IPS-NIHi7 (cell line): ENCODE results near the gene SLC25A45.
A peak's percentile ranks its signal among the peaks of the same experiment; 100 is the strongest.

Source experiments
- DNase-seq: peaks from one replicate; pipeline ENCODE4 v3.0.0; 2012; ENCODE audit warnings: mixed read lengths; ENCODE audit errors: extremely low spot score

SLC25A45 gene

GRCh38 chr11:65389294-65389980 lies 7.0 kb upstream of the SLC25A45 start:
- no peak for DNase-seq

DNA sequence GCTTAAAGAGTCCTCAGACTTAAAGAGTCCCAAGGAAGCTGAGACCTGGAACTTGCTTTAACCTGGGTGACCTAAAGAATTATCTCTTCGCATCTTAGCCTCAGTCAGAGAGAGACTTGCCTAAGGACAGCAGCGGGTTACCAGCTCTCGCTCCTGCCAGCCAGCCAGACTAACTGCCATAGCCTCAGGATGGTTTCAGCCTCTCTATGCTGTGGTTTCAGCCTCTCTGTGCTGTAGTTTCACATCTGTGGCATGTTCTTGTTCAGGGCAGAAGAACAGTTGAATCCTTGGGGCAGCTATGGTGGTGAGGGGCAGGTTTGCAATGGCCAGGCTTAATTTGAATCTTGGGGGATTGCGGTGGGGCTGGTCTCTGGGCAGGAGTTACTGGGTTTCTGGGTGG lies 6.3 kb upstream of the SLC25A45 start:
- DNase-seq, result no peak

- DNase-seq, result peak; percentile 91
Measured at GRCh38 chr11:65386307-65387140, 4.1 kb upstream of the SLC25A45 start, which contains the start of gene FRMD8. Gene FRMD8, plus strand, starts transcription at chr11:65386637. Its CDS starts 400 bp downstream, at chr11:65387037.

DNA sequence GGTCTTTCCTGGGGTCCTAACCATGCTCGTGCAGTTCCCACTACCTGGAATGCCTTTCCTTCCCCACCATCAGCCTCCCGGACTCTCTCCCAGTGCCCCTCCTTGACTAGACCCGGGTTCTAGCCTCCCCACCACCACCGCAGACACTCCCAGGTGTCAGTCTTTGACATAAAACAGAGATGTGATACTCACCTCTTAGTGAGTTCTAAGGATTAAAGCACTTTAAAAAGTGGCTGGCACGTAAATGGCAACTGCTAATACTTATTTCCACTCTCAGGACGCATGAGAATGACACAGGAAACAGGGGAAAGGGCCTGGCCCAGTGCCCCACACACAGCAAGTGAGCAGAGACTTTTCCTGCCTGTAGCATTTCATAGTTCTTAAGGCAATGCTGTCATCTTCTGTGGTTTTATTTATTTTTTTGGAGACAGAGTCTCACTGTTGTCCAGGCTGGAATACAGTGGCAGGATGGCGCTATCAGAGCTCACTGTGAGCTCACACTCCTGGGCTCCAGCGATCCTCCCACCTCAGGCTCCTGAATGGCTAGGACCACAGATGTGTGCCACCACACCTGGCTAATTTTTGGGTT lies 1.9 kb upstream of the SLC25A45 start:
- DNase-seq, result no peak

DNA sequence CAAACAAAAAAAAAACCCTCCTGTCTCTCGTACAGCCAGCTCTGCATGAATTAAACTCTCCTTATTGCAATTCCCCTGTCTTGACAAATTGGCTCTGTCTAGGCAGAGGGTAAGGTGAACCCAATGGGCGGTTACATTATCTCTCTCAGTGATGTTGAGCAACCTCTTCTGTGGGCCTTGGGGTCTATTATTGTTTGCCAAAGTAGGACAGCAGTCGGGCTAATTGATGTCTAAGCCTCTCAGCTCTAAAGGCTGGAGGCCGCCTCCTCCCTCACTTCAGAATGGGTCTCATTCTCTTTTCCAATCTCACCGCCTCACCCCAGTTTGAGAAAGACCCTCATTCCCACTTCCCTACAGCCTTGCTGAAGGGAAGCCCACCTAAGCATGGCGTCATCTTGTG lies 1.3 kb upstream of the SLC25A45 start:
- DNase-seq, result no peak

DNA sequence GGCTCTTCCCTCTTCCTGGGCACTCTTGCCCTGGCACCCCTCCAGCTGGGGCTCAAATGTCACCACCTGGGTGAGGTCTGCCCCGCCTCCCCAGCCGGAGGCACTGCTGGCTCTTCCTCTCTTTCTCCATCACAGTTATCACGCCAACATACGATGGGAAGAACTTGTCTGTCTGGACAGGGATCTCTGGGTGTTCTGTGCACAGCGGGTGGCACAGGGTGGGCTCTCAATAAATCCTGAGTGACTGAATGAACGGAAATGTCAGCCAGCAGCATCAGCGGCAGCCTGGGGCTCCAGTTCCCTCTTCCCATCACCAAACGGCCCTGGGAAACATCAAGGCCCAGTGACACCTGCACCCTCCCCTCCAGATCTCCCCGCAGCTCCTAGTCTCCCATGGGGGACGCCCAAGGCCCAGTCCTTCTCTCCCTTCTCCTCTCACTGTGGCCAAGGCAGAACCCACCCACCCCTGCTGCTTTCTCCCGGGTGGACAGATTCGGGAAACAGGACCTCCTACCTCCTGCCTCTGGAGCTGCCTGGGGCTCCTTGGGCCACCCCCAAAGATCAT lies 440 bp upstream of the SLC25A45 start:
- DNase-seq, result no peak

DNA sequence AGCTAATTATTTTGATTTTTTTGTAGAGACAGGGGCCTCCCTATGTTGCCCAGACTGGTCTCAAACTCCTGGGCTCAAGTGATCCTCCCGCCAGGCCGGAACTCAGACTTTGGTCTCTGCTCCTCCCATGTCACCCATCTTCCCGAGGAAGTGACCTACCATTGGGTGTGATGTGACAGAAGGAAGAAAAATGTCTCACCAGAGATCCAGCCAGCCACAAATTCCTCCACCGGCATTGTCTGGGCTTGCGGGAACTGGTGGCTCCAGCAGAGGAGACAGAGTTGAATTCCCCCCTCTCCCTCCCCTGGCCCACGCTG lies 772 bp downstream of the SLC25A45 start:
- no peak for DNase-seq

GRCh38 chr11:65380460-65381119 lies 1.9 kb downstream of the SLC25A45 start:
- DNase-seq, result no peak

DNA sequence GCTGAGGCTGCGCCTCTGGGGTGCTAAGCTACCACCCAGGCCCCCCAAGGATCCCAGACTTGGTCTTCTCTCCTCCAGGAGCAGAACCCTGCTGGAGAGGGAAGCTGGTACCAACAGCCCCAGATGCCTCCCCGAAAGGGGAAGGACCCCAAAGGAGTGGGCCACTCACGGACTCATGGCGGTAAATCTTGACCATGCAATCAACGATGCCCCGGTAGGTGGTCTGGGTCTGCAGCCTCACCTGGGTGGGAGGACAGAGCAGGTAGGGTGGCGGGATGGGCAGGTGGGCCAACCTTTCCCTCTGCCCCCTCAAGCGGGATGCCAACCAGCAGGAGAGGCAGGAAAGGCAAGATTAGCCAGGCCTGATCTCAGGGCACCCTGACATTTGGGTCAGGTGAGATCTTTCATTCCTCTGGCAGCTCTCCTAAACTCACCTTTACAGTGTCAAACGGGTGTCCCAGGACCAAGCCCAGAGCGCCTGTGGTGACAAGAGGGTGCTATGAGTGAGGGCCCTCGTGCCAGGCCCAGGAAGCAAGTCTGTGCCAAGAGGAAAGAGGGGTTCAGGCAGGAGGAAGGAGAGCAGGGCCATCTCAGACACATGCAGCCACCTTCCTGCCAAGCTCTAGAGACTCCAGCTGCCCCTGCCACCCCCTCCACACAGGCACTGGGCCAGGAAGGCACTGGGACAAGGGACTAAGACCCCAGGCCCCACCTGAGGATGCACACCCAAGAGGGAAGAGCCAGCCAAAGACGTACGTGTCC lies 2.6 kb downstream of the SLC25A45 start:
- DNase-seq, result no peak

GRCh38 chr11:65378928-65379638 lies 3.4 kb downstream of the SLC25A45 start:
- no peak for DNase-seq

DNA sequence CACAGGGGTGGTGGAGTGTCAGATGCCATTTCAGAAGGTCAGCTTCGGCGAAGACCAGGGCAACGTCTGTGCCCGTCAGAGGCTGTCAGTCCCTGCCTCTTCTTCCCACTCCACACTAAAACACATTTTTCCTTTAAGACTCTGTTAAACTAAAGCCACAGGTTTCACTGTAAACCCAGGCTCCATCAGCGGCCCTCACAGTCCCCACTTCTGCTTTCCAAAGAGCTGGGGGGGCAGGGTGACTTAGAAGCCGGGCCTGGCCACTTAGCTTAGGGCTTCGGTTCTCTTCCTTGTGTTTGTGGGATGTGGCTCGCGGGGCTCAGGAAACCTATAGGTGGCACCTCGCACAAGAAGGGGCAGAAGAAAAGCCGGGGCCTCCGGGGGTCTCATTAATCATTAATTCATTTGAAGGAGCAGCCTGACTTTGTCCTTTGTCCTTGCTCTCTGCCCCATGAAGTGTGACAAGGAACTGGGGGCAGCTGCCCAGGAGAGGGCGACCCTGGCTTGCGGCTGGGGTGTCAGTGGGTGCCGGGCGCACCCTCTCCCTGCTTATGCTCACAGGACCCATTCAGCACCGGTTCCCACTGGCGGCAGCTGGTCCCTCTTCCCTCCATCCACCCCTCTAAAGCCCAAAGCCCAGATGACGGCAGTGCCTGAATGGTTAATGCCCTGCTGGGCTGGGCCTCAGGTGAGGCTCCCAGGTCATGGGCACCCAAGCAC lies 4.1 kb downstream of the SLC25A45 start:
- DNase-seq, result no peak

- no peak for DNase-seq
Measured at GRCh38 chr11:65377777-65378176, 4.7 kb downstream of the SLC25A45 start.

GRCh38 chr11:65377036-65377435 lies 5.4 kb downstream of the SLC25A45 start:
- DNase-seq, result no peak

DNA sequence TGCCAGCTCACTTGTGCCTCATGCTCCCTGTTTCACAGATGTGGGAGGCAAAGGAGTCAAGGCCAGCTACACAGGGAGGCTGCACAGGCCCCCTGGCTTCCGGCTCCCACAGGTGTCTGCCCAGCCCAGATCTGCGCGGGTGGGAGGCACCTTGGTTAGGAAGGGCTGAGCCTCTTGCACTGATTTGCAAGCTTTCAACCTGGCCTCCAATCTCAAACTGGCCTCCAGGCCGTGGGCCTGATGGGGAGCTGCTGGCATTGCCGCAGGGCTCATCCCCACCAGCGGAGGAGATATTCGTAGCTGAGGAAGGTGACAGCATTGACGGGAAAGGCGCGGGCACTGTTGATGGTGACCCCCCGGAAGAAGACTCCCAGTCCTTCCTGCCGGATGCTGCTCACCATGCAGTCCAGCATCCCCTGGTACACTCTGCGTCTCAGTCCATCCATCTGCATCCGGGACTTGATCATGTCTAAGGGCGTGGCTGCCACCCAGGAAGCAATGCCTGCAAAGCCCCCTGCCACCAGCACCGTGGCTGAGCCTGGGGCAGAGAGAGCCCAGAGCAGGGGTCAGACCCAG lies 6.2 kb downstream of the SLC25A45 start:
- no peak for DNase-seq

DNA sequence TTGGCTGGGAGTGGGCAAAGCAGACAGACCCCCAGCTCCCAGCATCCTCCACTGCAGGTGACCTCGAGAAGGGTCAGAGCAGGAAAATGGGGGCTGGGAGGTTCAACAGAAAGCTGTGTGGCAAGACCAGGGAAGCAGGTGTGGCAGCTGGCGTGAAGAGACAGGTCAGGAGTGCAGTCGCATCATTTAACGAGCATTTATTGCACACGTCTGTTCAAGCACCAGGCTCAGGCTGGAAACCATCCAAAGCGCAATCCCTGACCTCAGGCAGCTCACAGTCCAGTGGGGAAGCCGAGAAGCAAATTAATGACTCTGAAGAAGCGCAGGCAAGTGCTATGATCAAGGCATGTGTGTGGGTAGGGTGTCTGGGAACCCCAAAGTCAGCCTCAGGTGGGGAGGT lies 7.4 kb downstream of the SLC25A45 start:
- DNase-seq, result no peak

DNA sequence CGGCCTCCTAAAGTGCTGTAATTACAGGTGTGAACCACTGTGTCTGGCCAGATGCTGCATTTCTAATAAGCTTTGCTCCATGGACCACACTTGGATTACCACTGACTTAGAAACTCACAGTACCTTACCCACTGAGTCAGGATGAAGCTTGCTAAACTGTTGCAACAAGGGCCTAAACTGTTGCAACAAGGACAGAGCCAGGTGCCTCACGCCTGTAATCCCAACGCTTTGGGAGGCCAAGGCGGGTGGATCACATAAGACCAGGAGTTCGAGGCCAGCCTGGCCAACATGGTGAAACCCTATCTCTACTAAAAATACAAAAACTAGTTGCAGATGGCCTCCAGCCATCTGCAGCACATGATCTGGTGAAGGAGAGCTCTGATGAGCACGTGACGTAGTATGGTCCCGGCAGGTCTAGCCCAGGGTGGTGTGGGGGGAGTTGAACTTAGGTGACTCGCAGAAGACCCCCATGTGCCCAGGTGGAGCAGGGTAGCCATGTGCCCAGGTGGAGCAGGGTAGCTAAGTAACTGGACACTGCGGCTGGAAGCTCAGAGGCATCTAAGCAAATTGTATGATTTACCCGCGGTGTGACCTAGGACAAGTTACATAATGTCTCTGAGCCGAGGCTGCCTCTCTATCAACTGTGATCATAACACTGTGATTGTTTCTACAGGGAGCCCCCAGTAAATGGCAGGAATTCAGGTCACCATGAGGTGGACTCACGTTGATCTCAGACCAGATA lies 8.4 kb downstream of the SLC25A45 start:
- no peak for DNase-seq

DNA sequence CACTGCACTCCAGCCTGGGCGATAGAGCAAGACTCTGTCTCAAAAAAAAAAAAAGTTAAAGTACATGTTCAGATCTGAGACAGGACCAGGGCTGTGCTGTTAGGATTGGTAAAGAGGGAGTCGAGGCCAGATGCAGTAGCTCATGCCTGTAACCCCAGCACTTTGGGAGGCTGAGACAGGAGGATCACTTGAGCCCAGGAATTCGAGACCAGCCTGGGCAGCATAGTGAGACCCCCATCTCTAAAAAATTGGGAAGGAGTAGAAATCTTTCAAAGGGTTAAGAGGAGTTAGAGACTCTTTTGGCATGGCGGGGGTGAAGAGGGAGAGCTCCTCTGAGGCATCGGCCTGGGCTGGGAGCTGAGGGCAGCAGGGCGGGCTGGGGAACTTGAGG lies 11.8 kb downstream of the SLC25A45 start:
- DNase-seq, result no peak

GRCh38 chr11:65366340-65366773 lies 16.1 kb downstream of the SLC25A45 start:
- peak; percentile 86 for DNase-seq

- DNase-seq, result no peak
Measured at GRCh38 chr11:65363770-65364169, 18.7 kb downstream of the SLC25A45 start.
